ENCODE results near the gene FOLR2.
"Not testable (repeated sequence)": the region's sequence is repeated elsewhere in the genome, so short reads cannot be mapped to it uniquely, and the experiment has no call there.

FOLR2 gene

DNA sequence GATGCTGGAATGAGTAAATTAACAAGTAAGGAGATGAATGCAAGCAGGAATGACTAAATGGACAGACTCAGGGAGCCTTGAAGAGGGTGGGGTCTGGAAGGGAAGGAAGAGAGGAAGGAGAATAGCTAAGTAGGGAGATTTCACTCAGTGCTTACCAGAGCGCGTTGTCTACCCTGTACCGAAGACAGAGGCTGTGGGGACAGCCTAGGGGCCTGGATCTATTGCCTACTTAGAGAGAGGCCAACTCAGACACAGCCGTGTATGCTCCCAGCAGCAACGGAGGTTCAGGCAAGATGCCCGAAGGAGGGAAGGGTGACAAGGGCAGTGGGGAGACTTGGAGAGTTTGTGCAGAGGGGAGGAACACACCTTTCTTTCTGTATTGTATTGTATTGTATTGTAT, at the start of gene FOLR2:
FOLR2 (plus strand) TSS at position 157 of the 400 bp plus-strand sequence. CDS start 1,791 bp downstream, outside the sequence.
- ATAC-seq: no peak

DNA sequence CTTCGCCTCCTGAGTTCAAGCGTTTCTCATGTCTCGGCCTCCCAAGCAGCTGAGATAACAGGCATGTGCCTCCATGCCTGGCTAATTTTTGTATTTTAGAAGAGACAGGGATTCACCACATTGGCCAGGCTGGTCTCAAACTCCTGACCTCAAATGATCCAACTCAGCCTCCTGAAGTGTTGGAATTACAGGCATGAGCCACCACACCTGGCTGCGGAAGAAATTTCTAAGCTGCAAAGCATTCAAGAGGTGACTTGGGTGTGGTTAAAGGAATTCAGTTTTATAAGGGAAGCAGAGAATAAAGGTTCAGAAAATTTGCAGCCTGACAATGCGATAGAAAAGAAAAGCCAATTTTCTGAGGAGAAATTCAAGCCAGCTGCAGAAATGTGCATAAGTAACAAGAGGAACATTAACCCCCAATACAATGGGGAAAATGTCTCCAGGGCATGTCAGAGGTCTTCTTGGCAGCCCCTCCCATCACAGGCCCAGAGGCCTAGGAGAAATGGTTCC, 47.5 kb upstream of the FOLR2 start:
- not testable (repeated sequence) for ATAC-seq

DNA sequence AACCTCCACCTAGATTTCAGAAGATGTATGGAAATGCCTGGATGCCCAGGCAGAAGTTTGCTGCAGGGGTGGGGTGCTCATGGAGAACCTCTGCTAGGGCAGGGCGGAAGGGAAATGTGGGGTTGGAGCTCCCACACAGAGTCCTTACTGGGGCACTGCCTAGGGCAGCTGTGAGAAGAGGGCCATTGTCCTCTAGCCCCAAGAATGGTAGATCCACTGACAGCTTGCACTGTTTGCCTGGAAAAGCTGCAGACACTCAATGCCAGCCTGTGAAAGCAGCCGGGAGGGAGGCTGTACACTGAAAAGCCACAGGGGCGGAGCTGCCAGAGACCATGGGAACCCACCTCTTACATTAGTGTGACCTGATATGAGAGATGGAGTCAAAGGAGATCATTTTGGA, 46.8 kb upstream of the FOLR2 start:
- not testable (repeated sequence) for ATAC-seq

DNA sequence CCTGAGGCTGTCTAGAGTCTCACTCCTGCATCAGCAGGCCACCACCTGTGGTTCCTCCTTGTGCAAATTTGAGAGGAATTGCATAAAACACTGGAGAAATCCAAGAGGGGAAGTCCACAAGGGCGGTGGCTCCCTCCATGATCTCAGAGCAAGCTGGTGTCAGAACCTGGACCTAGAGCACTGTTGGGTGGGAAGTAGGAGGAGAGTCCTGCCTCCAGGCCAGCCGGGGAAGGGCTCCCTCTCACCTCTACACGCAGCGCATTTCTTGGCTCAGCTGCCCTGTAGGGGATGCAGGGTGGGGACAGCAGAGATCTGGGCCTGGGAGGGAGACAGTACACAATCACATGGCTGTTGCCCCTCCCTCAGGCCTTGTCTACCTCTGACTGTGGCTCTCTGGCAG, 44.6 kb upstream of the FOLR2 start:
- ATAC-seq: not testable (repeated sequence)

DNA sequence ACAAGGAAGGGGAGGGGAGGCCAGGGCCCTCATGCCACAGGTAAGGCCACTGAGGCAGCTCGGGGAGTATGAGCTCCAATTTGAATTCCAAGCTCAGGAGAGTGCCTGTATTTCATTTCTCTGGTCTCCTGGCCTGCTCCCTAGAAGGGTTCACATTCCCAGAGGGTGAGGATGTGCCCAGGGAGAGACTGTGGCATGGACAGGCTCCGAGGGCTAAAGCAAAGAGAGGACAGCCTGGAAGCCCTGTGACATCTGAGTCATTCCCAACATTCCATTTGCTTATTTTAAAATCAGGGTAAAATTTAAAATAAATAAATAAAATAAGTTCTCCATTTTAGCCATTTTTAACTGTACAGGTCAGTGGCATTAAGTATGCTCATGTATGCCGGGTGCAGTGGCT, 43.3 kb upstream of the FOLR2 start:
- no peak for ATAC-seq

DNA sequence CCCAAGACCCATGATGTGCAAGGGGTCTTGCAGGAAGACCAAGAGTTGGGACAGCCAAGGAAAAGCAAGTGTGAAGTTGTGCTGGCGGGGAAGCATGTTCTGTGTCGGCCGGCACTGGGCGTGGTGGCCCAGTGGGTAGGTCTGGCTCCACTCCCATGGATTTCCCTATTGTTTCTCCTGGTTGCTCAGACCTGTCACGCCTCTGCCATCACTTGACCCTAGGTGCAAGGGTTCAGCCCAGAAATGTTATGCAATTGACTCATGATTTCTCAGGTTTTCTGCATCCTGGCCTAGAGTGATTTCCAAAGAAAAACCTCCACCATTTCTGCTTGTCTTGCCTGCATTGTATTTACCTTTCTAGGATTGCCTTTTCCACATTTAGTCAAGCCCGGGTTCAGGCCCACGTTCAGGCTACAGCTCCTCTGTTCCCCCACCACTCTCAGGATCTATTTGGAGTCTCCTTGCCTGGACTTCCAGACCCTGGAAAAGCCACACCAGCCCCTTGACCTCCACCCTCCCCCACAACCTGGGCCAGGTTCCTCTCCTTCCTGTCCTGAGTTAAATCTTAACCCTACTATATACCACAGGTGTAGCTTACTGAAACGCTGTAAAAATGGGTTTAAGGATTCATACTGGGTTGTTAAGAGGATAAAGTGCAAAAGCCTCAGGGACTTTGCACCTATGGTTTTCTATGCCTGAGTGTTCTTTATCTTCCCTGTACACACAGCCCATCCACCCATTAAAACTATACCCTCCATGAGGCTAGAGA, 42.1 kb upstream of the FOLR2 start:
- ATAC-seq: no peak

DNA sequence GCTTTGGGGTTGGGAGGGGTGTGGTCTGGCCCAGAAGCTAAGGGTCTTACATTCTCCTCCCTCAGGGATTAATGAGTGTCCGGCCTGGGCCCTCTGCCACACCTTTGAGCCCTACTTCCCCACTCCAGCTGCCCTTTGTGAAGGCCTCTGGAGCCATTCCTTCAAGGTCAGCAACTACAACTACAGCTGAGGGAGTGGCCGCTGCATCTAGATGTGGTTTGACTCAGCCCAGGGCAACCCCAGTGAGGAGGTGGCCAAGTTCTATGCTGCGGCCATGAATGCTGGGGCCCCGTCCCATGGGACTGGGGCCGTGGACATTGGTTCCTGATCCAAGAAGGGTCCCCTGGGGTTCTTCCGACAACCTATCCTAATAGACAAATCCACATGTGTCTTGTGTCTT, 38.9 kb upstream of the FOLR2 start:
- ATAC-seq: no peak

DNA sequence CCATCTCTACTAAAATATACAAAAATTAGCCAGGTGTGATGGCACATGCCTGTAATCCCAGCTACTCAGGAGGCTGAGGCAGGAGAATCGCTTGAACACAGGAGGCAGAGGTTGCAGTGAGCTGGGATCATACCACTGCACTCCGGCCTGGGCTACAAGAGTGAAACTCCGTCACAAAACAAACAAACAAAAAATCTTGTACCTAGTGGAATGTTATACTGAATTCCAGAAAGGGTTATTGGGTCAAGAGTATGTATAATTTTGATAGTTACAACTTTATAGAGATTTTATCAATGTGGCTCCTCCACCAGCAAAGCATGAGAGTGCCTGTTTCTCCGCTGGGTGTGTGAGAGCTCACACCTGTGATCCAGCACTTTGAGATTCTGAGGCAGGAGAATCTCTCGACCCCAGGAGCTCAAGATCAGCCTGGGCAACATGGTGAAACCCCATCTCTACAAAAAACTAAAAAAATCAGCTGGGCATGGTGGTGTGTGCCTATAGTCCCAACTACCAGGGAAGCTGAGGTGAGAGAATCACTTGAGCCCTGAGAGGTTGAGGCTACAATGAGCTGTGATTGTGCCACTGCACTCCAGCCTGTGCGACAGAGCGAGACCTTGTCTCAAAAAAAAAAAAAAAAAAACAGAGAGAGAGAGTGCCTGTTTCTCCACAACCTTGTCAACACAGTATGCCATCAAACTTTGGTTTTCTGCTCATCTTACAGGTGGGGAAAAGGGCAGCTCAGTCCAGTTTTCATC, 37.4 kb upstream of the FOLR2 start:
- no peak for ATAC-seq

DNA sequence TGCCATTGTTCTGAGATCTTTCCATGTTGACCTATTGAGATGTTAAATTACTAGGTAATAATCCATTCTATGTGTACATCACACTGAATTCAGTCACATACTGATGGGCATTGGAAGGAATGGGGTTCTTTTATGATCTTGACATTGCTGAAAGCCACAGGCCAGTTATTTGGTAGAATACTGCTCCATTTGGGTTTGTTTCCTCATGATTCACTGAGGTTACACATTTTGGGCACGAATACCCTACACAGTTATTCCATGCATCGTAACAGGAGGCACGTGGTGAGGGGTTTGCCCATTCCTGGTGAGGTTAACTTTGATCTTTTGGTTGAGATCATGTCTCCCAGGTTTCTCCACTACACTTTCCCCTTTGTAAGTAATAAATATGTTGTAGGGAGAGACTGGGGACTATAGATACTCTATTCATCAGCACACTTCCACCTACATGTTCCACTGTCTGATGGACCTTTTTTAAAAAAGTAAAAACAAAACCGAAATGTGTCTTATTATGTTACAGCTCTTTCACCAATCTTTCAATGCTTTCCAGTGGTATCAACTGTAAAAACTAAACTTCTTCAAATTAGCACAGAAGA, 36.7 kb upstream of the FOLR2 start:
- ATAC-seq: no peak

DNA sequence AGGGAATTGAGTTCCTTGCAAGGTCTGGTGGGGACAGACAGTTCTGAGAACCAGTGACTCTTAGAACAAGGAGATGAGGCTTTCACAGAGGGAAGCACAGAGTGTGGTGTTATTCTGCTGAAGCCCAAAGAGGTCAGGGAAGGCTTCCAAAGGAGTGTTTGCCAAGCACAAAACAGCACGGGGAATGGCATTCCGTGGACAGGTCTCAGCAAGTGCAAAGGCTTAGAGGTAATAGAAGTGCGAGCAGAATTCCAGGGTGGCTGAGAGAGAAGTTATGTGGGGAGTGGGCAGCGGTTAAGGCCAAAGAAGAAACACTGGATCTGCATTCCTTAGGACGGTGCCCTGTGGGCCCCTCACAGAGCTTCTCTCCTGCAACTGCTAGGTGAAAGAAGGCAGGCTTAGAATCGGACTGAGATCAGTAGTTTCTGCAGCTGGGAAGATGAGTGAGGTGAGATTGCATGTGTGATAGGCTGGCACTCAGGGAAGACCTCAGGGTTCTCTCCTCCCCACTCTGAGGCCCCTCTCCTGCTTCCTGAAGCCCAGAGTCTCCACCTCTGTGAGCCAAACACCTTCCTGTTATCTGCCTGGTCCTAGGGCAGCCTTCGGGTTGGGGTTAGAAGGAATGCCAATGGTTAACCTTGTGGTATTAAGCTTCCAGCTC, 35.6 kb upstream of the FOLR2 start:
- not testable (repeated sequence) for ATAC-seq

DNA sequence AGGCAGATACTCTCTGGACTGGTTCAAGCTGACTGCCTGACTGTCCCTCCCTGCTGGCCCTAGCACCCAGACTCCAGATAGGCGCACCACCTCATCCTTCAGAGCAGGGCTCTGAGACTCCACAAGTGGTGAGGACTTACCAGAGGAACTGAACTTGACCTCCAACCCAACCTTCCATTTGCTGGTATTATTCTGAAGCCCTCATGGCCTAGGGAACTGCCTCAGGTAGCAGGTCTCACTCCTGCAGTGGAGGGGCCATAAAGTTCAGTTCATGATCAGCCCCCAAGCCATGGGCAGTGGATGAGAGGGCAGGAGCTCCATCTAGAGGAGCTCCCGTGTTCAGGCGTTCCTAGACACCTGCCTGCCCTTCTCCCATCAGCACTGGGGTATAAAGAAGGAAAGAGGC, 35.0 kb upstream of the FOLR2 start:
- not testable (repeated sequence) for ATAC-seq

DNA sequence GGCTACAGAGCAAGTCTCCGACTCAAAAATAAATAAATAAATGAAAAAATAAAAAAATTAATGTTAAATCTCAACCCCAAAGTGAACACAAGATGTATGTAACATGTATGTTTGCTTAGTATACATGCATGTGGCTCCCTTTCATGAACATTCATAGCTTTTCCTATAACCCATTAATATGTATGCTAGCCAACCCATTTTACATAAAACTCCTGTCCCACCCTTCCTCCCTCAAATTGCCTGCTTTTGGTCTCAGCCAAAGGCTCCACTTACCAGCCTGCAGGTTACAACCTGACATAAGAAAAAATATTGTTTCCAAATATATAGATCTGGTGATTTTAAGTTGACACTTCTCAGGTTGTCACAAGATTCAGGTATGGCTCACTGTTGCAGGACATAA, 28.3 kb upstream of the FOLR2 start:
- ATAC-seq: no peak

DNA sequence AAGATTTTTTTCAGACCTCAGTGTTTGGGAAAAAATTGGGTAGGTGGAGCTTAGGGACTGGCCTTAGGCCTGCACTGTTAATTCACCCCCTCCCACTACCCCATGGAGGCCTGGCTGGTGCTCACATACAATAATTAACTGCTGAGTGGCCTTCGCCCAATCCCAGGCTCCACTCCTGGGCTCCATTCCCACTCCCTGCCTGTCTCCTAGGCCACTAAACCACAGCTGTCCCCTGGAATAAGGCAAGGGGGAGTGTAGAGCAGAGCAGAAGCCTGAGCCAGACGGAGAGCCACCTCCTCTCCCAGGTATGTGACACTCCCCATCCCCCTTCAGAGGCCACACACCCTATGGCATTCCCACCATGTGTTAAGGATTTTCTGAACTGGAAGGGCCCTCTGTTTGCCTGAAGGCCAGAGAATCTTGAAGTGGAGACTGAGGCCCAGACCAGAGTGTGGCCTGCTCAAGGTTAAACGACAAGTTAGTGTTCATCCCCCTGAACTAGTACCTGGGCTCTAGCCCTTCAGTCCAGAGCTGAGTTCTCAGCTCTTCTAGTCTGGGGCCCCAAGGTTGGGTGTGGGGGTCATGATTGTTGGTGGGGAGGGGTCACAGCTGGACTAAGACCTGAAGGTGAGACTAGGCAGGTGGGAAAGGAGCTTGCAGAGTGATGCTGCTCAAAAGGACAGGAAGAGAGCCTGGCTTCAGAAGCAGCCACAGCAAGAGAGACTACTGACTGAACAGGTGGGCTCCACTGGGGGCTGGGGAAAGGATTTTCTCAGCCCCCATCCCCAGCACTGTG, 26.9 kb upstream of the FOLR2 start:
- ATAC-seq: no peak

DNA sequence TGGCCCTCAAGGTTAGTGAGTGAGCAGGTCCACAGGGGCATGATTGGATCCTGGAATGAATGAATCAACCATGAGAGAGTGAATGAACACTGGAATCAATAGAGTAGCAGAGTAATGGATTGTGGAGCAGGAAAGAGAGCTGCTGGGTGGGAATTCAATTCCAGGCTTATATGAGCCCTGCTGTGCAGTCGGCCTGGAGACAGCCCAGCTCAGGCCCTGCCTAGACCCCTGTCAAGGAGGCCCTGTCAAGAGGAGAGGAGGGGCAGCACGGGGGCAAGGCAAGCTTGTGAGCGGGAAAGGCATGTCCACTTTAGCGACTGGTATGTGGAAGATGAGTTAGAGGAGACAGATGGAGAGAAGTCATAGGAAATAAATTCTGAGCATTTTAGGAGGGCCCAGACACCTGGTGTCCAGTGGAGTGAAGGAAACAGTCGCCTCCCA, 25.9 kb upstream of the FOLR2 start:
- ATAC-seq: no peak

DNA sequence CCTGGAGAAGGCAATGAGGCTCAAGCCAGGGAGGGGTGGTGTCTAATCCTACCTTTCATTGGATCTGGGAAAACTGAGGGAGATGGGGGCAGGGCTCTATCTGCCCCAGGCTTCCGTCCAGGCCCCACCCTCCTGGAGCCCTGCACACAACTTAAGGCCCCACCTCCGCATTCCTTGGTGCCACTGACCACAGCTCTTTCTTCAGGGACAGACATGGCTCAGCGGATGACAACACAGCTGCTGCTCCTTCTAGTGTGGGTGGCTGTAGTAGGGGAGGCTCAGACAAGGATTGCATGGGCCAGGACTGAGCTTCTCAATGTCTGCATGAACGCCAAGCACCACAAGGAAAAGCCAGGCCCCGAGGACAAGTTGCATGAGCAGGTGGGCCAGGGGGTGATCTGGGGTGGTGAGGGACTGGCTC, 24.6 kb upstream of the FOLR2 start, which contains the start of gene FOLR1:
FOLR1 (plus strand) TSS at position 180 of the 421 bp plus-strand sequence; CDS start at position 214, 34 bp downstream.
- ATAC-seq: no peak

DNA sequence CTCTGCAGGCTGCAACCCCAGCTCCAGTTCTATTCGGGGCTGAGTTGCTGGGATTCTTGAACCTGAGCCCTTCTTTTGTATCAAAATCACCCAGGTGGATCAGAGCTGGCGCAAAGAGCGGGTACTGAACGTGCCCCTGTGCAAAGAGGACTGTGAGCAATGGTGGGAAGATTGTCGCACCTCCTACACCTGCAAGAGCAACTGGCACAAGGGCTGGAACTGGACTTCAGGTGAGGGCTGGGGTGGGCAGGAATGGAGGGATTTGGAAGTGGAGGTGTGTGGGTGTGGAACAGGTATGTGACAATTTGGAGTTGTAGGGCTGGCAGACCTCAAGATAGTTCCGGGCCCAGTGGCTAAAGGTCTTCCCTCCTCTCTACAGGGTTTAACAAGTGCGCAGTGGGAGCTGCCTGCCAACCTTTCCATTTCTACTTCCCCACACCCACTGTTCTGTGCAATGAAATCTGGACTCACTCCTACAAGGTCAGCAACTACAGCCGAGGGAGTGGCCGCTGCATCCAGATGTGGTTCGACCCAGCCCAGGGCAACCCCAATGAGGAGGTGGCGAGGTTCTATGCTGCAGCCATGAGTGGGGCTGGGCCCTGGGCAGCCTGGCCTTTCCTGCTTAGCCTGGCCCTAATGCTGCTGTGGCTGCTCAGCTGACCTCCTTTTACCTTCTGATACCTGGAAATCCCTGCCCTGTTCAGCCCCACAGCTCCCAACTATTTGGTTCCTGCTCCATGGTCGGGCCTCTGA, 20.9 kb upstream of the FOLR2 start:
- ATAC-seq: no peak

DNA sequence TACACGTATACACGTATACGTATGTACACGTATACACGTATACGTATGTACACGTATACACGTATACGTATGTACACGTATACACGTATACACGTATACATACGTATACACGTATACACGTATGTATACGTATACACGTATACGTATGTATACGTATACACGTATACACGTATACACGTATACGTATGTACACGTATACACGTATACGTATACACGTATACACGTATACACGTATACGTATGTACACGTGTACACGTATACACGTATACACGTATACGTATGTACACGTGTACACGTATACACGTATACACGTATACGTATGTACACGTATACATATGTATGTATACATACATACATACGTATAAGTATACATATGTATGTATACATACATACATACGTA, 15.1 kb upstream of the FOLR2 start:
- ATAC-seq: not testable (repeated sequence)

DNA sequence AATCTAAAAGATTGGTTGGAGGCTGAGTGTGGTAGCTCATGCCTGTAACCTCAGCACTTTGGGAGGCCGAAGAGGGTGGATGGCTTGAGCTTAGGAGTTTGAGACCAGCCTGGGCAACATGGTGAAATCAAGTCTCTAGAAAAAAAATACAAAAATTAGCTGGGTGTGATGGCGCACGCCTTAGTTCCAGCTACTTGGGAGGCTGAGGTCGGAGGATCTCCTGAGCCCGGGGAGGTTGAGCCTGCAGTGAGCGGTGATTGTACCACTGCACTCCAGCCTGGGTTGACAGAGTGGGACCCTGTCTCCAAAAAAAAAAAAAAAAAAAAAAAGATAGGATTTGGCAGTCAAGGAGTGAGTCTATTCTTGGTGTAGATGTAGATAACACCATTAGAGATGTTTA, 14.0 kb upstream of the FOLR2 start:
- no peak for ATAC-seq

DNA sequence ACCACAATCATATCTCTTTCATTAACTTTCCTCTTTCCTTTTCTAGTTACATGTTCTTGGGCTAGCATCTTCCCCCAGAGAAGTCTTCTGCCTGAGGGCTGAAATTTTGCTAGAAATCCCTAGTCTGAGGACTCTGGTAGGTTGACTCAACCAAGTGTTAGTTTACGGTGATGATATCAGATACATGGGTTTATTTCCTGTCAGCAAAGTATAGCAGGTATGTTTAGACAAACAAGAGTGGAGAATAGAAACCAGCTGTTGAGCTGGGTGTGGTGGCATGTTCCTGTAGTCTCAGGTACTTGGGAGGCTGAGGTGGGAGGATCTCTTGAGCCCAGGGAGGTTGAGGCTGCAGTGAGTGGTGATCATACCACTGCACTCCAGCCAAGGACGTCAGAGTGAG, 13.4 kb upstream of the FOLR2 start:
- no peak for ATAC-seq

DNA sequence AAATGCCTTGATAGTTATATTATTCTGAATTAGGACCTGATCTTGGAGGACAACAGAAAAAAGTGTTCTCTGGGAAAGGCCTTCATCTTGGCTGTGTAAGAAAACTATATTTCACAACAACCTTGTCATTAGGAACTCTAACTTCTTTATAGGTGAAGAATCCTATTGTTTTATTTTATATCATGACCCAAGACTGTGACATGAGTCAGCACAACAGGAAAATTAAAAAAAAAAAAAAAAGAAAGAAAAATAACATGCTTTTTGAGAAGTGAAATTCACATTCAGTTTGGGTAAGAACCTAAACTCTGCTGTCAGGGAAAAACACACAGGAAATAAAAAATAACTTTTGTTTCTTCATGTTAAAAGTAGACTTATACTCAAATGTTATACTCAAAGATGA, 11.7 kb upstream of the FOLR2 start:
- ATAC-seq: no peak

DNA sequence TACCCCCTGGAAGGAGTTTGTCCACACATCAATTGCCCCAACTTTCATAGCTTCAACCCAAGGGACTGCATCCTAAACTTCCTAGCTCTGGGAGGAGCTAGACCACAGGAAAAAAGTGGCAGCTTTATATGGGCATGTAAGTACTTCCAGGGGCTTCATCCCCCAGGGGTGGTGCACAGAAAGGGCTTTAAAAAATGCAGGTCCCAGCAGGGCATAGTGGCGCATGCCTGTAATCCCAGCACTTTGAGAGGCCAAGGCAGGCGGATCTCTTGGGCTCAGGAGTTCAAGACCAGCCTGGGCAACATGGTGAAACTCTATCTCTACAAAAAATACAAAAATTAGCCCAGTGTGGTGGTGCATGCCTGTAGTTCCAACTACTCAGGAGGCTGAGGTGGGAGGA, 9.8 kb upstream of the FOLR2 start:
- not testable (repeated sequence) for ATAC-seq
